D721Med (cell line): Measurements from ENCODE around the gene USH1G.
"Not testable (repeated sequence)": the region's sequence is repeated elsewhere in the genome, so short reads cannot be mapped to it uniquely, and the experiment has no call there.

Experiments
- DNase-seq: peaks from one replicate; pipeline ENCODE4 v3.0.0; 2011; ENCODE audit warnings: low spot score; ENCODE audit not compliant: insufficient read length
- FAIRE-seq: peaks from 2 replicates; lab custom pipeline; 2011; peaks lifted over from hg19 to GRCh38; lab: Jason Lieb, UNC
- TF ChIP-seq, protein P1 (sequence below): IDR thresholded peaks from 2 replicates; pipeline ENCODE4 v1.5.1; 2012; ENCODE audit warnings: mild to moderate bottlenecking, control low read depth; ENCODE audit not compliant: insufficient read depth; ENCODE audit errors: missing control alignments

USH1G gene

DNA sequence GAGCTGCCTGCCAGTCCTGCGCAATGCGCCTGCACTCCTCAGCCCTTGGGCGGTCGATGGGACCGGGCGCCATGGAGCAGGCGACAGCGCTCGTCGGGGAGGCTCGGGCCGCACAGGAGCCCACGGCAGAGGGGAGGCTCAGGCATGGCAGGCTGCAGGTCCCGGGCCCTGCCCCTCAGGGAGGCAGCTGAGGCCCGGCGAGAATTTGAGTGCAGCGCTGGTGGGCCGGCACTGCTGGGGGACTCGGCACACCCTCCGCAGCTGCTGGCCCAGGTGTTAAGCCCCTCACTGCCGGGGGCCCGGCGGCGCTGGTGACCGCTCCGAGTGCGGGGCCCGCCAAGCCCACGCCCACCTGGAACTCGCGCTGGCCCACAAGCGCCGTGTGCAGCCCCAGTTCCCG is 16.0 kb downstream of the USH1G start:
- no peak for FAIRE-seq
- no peak for DNase-seq
- TF ChIP-seq, protein P1, sequence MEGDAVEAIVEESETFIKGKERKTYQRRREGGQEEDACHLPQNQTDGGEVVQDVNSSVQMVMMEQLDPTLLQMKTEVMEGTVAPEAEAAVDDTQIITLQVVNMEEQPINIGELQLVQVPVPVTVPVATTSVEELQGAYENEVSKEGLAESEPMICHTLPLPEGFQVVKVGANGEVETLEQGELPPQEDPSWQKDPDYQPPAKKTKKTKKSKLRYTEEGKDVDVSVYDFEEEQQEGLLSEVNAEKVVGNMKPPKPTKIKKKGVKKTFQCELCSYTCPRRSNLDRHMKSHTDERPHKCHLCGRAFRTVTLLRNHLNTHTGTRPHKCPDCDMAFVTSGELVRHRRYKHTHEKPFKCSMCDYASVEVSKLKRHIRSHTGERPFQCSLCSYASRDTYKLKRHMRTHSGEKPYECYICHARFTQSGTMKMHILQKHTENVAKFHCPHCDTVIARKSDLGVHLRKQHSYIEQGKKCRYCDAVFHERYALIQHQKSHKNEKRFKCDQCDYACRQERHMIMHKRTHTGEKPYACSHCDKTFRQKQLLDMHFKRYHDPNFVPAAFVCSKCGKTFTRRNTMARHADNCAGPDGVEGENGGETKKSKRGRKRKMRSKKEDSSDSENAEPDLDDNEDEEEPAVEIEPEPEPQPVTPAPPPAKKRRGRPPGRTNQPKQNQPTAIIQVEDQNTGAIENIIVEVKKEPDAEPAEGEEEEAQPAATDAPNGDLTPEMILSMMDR, result no peak

DNA sequence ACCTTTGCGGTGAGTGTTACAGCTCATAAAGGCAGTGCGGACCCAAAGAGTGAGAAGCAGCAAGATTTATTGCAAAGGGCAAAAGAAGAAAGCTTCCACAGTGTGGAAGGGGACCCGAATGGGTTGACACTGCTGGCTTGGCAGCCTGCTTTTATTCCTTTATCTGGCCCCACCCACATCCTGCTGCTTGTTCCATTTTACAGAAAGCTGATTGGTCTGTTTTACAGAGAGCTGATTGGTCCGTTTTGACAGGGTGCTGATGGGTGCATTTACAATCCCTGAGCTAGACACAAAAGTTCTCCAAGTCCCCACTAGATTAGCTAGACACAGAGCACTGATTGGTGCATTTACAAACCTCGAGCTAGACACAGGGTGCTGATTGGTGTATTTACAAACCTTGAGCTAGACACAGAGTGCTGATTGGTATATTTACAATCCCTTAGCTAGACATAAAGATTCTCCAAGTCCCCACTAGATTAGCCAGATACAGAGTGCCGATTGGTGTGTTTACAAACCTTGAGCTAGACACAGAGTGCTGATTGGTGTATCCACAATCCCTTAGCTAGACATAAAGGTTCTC is 16.8 kb downstream of the USH1G start:
- FAIRE-seq, DNase-seq: not testable (repeated sequence)

DNA sequence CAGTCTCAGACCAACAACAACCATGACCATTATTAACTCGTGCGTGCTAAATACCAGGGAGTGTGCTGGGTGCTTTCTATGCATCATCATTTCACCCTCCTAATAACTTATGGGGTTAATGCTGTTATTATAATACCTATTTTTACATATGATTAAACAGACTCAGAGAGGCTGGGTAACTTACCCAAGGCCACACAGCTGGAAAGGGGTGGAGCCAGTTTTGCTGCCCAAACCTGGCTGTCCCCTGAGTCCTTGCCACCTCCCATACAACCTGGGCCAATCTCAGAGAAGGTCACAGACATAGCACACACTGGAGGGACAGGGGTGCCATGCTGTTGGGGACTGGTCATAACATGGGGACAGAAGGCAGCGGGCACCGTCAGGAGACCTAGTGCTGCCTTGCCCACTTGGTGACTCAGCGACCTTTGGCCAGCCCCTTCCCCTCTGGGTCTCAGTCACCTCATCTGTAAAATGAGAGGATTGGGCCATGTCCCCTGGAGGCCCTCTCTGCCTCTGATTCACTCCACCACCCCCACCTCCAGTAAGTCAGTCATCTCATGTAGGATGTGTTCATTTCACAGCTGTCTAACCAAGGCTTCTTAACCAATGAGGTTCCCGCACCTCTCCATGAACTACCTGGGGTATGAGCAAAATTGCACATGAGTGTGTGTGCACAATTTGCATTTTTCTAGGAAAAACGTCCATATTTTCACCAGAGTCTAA is 18.2 kb downstream of the USH1G start:
- TF ChIP-seq, protein P1, result no peak
- FAIRE-seq (no peak), DNase-seq (no peak)

DNA sequence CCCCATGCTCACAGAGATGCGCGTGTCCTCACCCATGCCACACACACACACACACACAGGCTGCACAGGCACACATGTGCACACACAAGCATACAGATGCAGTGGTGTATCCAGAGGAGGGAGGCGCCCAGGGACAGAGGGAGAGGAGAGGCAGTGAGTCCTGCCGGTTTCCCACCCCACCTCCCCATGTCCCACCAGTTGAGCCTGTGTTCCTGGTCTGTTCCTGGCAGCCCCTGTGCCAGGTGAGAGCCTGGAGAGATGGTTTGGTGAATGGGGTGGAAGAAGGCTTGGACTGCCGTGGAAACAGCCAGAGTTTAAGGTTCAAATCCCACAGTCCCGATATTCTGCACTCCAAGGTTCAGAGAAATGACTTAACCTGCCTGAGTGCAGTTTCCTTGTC is 19.4 kb downstream of the USH1G start:
- no peak for DNase-seq
- TF ChIP-seq, protein P1, result no peak
- FAIRE-seq, result no peak

DNA sequence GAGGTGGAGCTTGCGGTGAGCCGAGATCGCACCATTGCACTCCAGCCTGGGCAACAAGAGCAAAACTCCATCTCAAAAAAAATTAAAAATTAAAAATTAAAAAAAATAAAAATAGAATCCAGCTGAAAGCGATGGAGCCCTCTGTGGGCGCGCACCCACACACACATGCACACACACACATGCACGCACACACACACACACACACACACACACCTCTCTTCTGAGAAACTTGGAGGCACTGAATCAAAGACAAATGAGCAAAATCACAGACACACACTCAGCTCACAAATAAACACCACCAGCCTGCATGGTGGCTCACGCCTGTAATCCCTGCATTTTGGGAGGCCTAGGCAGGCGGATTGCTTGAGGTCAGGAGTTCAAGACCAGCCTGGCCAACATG is 20.0 kb downstream of the USH1G start:
- DNase-seq (no peak), FAIRE-seq (no peak)
- TF ChIP-seq, protein P1, result no peak

DNA sequence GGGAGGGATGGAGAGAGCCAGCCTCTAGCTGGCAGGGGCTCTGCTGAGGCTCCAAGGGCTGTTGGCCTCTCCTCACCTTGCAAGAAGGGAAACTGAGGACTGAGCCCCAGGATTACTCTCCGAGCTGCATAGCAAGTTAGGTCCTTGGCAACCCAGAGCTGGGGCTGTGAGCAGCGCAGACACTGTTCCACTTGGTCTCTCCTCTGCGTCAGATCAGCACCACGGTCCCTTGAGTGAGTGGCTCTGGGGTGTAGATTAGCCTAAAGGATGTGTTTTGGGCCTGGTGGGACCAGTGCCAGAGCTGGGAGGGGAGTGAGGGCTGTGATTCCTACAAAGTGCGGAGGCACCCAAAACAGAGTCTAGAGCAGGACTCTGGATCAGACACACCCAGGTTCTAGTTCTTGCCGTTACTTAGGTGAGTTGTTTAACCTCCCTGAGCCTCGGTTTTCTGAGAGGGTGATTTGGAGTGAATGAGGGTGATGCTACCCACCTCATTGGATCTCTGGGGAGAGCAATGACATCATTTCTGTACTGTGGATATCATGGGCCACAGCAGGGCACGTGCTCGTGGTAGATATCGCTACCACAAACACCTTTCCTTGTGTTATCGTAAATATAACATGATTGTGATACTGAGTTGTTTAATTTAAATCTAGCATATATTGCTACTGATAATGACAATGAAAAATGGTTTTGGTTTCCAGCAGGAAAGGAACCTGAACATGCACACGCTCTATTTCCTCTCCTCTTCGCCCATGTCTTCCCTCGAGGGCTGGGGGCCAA is 21.5 kb downstream of the USH1G start:
- TF ChIP-seq, protein P1, result no peak
- DNase-seq (no peak), FAIRE-seq (no peak)

DNA sequence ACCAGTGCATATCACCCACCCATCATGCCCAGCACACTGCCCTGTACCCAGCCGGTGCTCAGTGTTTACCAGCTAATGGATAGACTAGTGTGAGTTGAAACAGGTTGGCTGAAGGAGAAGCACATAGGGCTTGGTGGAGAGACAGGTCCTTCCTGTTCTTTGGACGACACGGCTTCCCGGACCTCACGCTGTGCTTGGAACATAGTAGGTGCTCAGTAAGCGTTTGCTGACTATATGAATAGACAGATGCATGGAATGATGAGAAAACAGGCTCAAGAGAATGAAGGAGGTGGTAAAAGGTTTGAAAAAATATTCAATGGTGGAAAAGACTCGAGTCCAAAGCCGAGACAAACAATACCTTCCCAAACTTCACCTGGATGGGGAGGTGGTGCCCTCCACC is 22.8 kb downstream of the USH1G start:
- TF ChIP-seq, protein P1, result no peak

More for the DNA sequence above, 22.8 kb downstream of the USH1G start:
- DNase-seq (no peak), FAIRE-seq (no peak)
